Neural cell (in vitro differentiated cells): ENCODE results near the gene KLHL17. TPM values are rescaled to one million over a fixed set of nuclear protein-coding genes. Genes with fewer than 3 reads are reported as not detected.

Experiments
- H2AFZ ChIP-seq: fragments of 200-600, 300-800 bp; sonication (generic), shearing (Covaris generic); 2 replicates; pipeline ENCODE4 v1.6.0; 2014; ENCODE audit warnings: low read depth, mild to moderate bottlenecking, antibody characterized with exemption, low read length, moderate library complexity
- H3F3A ChIP-seq: fragments of 200-600 bp; shearing (Covaris generic); 2 replicates; pipeline ENCODE4 v1.6.1; 2016; ENCODE audit warnings: mild to moderate bottlenecking, moderate library complexity, mixed read lengths, antibody characterized with exemption, low read length; ENCODE audit not compliant: insufficient read depth, poor library complexity, severe bottlenecking
- H3K27ac ChIP-seq: fragments of 200-600, 300-800 bp; sonication (generic), shearing (Covaris generic); 2 replicates; pipeline ENCODE4 v1.5.1; 2014; ENCODE audit warnings: mild to moderate bottlenecking, low read length, moderate library complexity
- H3K27me3 ChIP-seq: fragments of 300-800, 200-600 bp; sonication (generic), shearing (Covaris generic); 2 replicates; pipeline ENCODE4 v1.6.0; 2014; ENCODE audit warnings: mild to moderate bottlenecking, low read depth, low read length, moderate library complexity; ENCODE audit not compliant: insufficient read depth
- H3K36me3 ChIP-seq: fragments of 300-800, 200-600 bp; sonication (generic), shearing (Covaris generic); 2 replicates; pipeline ENCODE4 v1.5.1; 2014; ENCODE audit warnings: mild to moderate bottlenecking, antibody characterized with exemption, low read length, moderate library complexity; ENCODE audit not compliant: insufficient read depth
- H3K4me2 ChIP-seq: fragments of 300-800, 200-600 bp; sonication (generic), shearing (Covaris generic); 2 replicates; pipeline ENCODE4 v1.6.0; 2014; ENCODE audit warnings: mild to moderate bottlenecking, low read length
- H3K4me3 ChIP-seq: fragments of 300-800, 200-600 bp; sonication (generic), shearing (Covaris generic); 2 replicates; pipeline ENCODE4 v1.5.1; 2014; ENCODE audit warnings: mild to moderate bottlenecking, low read length, moderate library complexity
- H3K79me2 ChIP-seq: fragments of 200-600 bp; shearing (Covaris generic); replicated peaks from 2 replicates; pipeline ENCODE4 v1.6.0; 2014; ENCODE audit warnings: mild to moderate bottlenecking, low read length, moderate library complexity; ENCODE audit not compliant: insufficient read depth
- H3K9ac ChIP-seq: fragments of 300-800, 200-600 bp; sonication (generic), shearing (Covaris generic); 2 replicates; pipeline ENCODE4 v1.6.1; 2016; ENCODE audit warnings: mild to moderate bottlenecking, low read length, mixed read lengths
- H3K9me2 ChIP-seq: fragments of 200-600 bp; shearing (Covaris generic); 2 replicates; pipeline ENCODE4 v1.6.1; 2016; ENCODE audit warnings: mild to moderate bottlenecking, low read length, mixed read lengths; ENCODE audit not compliant: insufficient read depth
- H3K9me3 ChIP-seq: fragments of 200-600, 300-800 bp; sonication (generic), shearing (Covaris generic); 2 replicates; pipeline ENCODE4 v1.6.1; 2016; ENCODE audit warnings: mild to moderate bottlenecking, mixed run types, low read length, moderate library complexity, mixed read lengths
- H4K20me1 ChIP-seq: fragments of 200-600 bp; shearing (Covaris generic); 2 replicates; pipeline ENCODE4 v1.6.1; 2016; ENCODE audit warnings: mild to moderate bottlenecking, mixed run types; ENCODE audit not compliant: insufficient read depth
- EP300 ChIP-seq: fragments of 450-650 bp; conservative IDR thresholded peaks from 2 replicates; pipeline ENCODE4 v1.6.1; 2014; ENCODE audit warnings: antibody characterized with exemption, mild to moderate bottlenecking, moderate library complexity; ENCODE audit not compliant: poor library complexity, severe bottlenecking
- EZH2 ChIP-seq: fragments of 200-600, 300-800 bp; shearing (Covaris generic), sonication (generic); IDR thresholded peaks from 2 replicates; pipeline ENCODE4 v1.6.1; 2014; ENCODE audit warnings: antibody characterized with exemption, low read length, borderline replicate concordance, mild to moderate bottlenecking; ENCODE audit not compliant: insufficient read depth, poor library complexity, severe bottlenecking
- MXI1 ChIP-seq: fragments of 450-650 bp; conservative IDR thresholded peaks from 2 replicates; pipeline ENCODE4 v1.6.1; 2014; ENCODE audit warnings: antibody characterized with exemption, mild to moderate bottlenecking; ENCODE audit not compliant: poor library complexity, severe bottlenecking
- POLR2AphosphoS5 ChIP-seq: IDR thresholded peaks from 2 replicates; pipeline ENCODE4 v1.6.1; 2012
- RAD21 ChIP-seq: fragments of 450-650 bp; conservative IDR thresholded peaks from 2 replicates; pipeline ENCODE4 v1.6.1; 2014; ENCODE audit warnings: antibody characterized with exemption, mild to moderate bottlenecking, moderate library complexity
- SMC3 ChIP-seq: fragments of 450-650 bp; conservative IDR thresholded peaks from 2 replicates; pipeline ENCODE4 v1.6.1; 2014; ENCODE audit warnings: antibody characterized with exemption, mild to moderate bottlenecking, moderate library complexity; ENCODE audit not compliant: poor library complexity
- TAF1 ChIP-seq: IDR thresholded peaks from 2 replicates; pipeline ENCODE4 v1.6.1; 2012; ENCODE audit warnings: low read depth
- polyA plus RNA-seq: library from polyadenylated mRNA; depleted of rRNA; stranded (reverse); fragments of >200 nt; gene quantifications from 2 replicates; pipeline ENCODE4 v1.2.3, GENCODE V29; 2014
- TF ChIP-seq, protein P1 (sequence below): fragments of 450-650 bp; IDR thresholded peaks from 2 replicates; pipeline ENCODE4 v1.5.1; 2014; ENCODE audit warnings: antibody characterized with exemption, mild to moderate bottlenecking, moderate library complexity; ENCODE audit not compliant: poor library complexity, severe bottlenecking
- TF ChIP-seq, protein P2 (sequence below): IDR thresholded peaks from 2 replicates; pipeline ENCODE4 v1.6.1; 2012; ENCODE audit warnings: borderline replicate concordance

Gene KLHL17
- polyA plus RNA-seq, 1 donor from 2014 or later = 52.3 TPM

DNA sequence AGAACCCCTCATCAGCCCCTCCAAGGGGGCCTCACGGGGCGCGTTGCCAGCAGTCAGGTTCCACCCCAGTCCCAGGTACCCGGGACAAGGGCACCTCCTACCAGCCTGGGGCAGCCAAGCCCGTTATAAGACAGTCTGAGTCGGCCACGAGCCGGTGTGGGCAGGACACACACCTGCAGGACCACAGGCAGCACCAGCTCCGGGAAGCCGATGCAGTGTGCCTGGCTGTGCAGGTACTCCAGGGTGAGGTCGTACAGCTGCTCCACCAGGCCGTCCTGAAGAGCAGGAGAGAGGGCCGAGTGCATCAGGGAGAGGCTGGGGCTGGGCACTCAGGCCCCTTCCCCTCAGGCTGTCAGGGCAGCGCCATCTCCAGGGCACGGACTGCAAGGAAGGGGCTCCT, 12.4 kb upstream of the KLHL17 start:
- Histone ChIP-seq H3K4me3 (no peak overlapping the region), H3K27me3 (peaks cover 7% of the 10 kb centered on the region), H2AFZ (no peak overlapping the region), H3K9me3 (no peaks in the 10 kb centered on the region), H3K4me2 (no peak overlapping the region), H3K36me3 (peaks cover 4% of the 10 kb centered on the region), H3K9ac (no peak overlapping the region), H4K20me1 (no peaks in the 10 kb centered on the region), H3K27ac (no peak overlapping the region), H3F3A (no peaks in the 10 kb centered on the region), H3K9me2 (no peaks in the 10 kb centered on the region), H3K79me2 (no peaks in the 10 kb centered on the region)
- TF ChIP-seq MXI1 (no peak), SMC3 (no peak), EZH2 (no peak)
- TF ChIP-seq, protein P1, sequence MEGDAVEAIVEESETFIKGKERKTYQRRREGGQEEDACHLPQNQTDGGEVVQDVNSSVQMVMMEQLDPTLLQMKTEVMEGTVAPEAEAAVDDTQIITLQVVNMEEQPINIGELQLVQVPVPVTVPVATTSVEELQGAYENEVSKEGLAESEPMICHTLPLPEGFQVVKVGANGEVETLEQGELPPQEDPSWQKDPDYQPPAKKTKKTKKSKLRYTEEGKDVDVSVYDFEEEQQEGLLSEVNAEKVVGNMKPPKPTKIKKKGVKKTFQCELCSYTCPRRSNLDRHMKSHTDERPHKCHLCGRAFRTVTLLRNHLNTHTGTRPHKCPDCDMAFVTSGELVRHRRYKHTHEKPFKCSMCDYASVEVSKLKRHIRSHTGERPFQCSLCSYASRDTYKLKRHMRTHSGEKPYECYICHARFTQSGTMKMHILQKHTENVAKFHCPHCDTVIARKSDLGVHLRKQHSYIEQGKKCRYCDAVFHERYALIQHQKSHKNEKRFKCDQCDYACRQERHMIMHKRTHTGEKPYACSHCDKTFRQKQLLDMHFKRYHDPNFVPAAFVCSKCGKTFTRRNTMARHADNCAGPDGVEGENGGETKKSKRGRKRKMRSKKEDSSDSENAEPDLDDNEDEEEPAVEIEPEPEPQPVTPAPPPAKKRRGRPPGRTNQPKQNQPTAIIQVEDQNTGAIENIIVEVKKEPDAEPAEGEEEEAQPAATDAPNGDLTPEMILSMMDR = no peak
- TF ChIP-seq, protein P2, sequence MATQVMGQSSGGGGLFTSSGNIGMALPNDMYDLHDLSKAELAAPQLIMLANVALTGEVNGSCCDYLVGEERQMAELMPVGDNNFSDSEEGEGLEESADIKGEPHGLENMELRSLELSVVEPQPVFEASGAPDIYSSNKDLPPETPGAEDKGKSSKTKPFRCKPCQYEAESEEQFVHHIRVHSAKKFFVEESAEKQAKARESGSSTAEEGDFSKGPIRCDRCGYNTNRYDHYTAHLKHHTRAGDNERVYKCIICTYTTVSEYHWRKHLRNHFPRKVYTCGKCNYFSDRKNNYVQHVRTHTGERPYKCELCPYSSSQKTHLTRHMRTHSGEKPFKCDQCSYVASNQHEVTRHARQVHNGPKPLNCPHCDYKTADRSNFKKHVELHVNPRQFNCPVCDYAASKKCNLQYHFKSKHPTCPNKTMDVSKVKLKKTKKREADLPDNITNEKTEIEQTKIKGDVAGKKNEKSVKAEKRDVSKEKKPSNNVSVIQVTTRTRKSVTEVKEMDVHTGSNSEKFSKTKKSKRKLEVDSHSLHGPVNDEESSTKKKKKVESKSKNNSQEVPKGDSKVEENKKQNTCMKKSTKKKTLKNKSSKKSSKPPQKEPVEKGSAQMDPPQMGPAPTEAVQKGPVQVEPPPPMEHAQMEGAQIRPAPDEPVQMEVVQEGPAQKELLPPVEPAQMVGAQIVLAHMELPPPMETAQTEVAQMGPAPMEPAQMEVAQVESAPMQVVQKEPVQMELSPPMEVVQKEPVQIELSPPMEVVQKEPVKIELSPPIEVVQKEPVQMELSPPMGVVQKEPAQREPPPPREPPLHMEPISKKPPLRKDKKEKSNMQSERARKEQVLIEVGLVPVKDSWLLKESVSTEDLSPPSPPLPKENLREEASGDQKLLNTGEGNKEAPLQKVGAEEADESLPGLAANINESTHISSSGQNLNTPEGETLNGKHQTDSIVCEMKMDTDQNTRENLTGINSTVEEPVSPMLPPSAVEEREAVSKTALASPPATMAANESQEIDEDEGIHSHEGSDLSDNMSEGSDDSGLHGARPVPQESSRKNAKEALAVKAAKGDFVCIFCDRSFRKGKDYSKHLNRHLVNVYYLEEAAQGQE = no peak

- Histone ChIP-seq H3K9ac (no peak overlapping the region), H3K9me3 (no peaks in the 10 kb centered on the region), H3K79me2 (no peaks in the 10 kb centered on the region), H3K4me3 (no peak overlapping the region), H3K36me3 (peaks cover 4% of the 10 kb centered on the region), H3K27me3 (no peaks in the 10 kb centered on the region), H3K27ac (no peak overlapping the region), H3K9me2 (no peaks in the 10 kb centered on the region), H2AFZ (no peak overlapping the region), H3F3A (no peaks in the 10 kb centered on the region), H4K20me1 (no peaks in the 10 kb centered on the region), H3K4me2 (no peak overlapping the region)
- TF ChIP-seq EZH2 = no peak
- no peak for TF ChIP-seq POLR2AphosphoS5
- TF ChIP-seq EP300 = no peak
- TF ChIP-seq, protein P2 = no peak
- TF ChIP-seq MXI1 = no peak
- TF ChIP-seq RAD21 = no peak
- no peak for TF ChIP-seq TAF1
- TF ChIP-seq, protein P1 = no peak
- no peak for TF ChIP-seq SMC3
Measured at GRCh38 chr1:950268-950667, 10.1 kb upstream of the KLHL17 start.
